GM23338 (cell line): ENCODE results near the gene ZGRF1.

ENCODE experiments used
- CREB1 ChIP-seq: fragments of 250-450 bp; sonication (Bioruptor Pico); IDR thresholded peaks from 2 replicates; pipeline ENCODE4 v1.5.0; 2020; ENCODE audit warnings: low read depth, mild to moderate bottlenecking, moderate library complexity
- EZH2 ChIP-seq: fragments of 200-600 bp; sonication (generic); IDR thresholded peaks from one replicate; pipeline ENCODE4 v1.8.0; 2017; ENCODE audit warnings: antibody characterized with exemption, mild to moderate bottlenecking, low read depth; ENCODE audit not compliant: unreplicated experiment
- STAT1 ChIP-seq: IDR thresholded peaks from one replicate; pipeline ENCODE4 v1.6.1; 2016; ENCODE audit warnings: antibody characterized with exemption; ENCODE audit not compliant: unreplicated experiment
- TF ChIP-seq, protein P1 (sequence below), 2 experiments: fragments of 200-600 bp in 1 of 2; sonication (generic) in 1 of 2; conservative IDR thresholded peaks; 2 replicates each; pipeline versions ENCODE4 v1.5.1 to v1.6.1; 2016 to 2017; ENCODE audit warnings: antibody characterized with exemption in 2 of 2, low read depth in 2 of 2, mild to moderate bottlenecking in 2 of 2, moderate library complexity in 1 of 2

DNA sequence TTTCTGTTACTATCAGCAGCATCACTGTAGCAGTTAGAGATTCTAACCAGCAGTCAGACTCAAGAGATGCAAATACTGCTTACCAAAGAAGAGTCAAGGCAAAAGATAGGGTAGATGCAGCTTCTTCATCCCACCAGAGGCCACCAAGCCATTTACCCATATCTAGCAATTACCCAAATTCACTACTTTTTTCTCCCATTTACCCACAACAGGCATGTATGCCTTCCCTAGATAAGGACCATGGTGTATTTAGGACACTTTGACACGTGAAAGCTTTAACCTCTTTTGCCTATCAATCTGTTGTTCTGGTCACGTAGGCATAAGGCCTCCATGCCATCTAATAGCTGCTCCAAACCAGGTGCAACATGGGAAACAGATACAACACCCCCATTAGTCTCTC, 5.8 kb upstream of the ZGRF1 start:
- TF ChIP-seq, protein P1, sequence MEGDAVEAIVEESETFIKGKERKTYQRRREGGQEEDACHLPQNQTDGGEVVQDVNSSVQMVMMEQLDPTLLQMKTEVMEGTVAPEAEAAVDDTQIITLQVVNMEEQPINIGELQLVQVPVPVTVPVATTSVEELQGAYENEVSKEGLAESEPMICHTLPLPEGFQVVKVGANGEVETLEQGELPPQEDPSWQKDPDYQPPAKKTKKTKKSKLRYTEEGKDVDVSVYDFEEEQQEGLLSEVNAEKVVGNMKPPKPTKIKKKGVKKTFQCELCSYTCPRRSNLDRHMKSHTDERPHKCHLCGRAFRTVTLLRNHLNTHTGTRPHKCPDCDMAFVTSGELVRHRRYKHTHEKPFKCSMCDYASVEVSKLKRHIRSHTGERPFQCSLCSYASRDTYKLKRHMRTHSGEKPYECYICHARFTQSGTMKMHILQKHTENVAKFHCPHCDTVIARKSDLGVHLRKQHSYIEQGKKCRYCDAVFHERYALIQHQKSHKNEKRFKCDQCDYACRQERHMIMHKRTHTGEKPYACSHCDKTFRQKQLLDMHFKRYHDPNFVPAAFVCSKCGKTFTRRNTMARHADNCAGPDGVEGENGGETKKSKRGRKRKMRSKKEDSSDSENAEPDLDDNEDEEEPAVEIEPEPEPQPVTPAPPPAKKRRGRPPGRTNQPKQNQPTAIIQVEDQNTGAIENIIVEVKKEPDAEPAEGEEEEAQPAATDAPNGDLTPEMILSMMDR (conservative IDR thresholded peaks at IDR 0.05; ENCODE audit: low read depth in 2 of 2): no peak
- TF ChIP-seq CREB1 (CRISPR knock-in tag) (no peak), EZH2 (no peak), STAT1 (no peak)
